Measurements from ENCODE around the gene GNAZ. TPM values are rescaled to one million over a fixed set of nuclear protein-coding genes. Genes with fewer than 3 reads are reported as not detected.
"Not testable (repeated sequence)": the region's sequence is repeated elsewhere in the genome, so short reads cannot be mapped to it uniquely, and the experiment has no call there.

GNAZ gene
- total RNA-seq, 1 donor, result 1.1 TPM

GRCh38 chr22:23129149-23129548 lies 58.8 kb downstream of the GNAZ start:
- no peak for DNase-seq (ENCODE audit: low read depth in 2 of 3, low spot score in 2 of 3)

DNA sequence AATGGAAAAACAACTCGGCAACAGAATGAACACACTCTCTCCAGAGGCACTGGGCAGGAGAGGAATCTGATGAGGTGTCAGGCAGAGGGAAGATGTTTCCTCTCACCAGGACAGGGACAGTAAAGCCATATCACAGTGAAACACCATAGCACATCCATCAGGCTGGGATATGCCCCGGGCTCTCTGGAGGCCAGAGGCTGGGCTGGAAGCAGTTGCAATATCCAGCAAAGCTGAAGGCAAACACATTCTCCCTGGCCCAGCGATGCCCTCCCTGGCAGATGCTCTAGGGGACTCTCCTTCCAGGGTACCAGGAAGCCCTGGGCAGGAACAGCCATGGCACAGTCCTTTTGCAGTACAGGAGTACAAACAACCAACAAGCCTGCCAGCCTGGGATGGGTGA lies 60.4 kb downstream of the GNAZ start:
- DNase-seq (ENCODE audit: low read depth in 2 of 3, low spot score in 2 of 3), result no peak

DNA sequence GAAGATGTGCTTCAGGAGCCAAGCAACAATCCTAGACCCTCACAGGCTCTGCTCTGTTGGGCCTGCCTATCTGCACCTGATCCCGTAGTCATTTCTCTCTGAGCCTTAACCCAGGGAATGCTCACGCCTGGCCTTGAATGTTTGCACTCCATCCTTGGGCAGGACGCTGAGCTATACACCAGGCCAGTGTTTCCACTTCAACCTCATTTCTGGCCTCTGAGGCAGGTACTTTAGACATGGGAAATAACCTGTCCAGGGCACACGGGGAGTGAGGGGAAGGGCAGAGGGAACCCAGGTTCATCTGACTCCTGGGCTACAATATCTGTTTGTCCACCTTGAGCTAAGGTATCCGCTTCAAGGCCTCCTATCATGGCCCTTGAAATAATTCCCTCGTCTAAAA lies 61.6 kb downstream of the GNAZ start:
- DNase-seq (ENCODE audit: low read depth in 2 of 3, low spot score in 2 of 3), result no peak

GRCh38 chr22:23132376-23133091 lies 62.2 kb downstream of the GNAZ start:
- no peak for DNase-seq (ENCODE audit: low read depth in 2 of 3, low spot score in 2 of 3)

DNA sequence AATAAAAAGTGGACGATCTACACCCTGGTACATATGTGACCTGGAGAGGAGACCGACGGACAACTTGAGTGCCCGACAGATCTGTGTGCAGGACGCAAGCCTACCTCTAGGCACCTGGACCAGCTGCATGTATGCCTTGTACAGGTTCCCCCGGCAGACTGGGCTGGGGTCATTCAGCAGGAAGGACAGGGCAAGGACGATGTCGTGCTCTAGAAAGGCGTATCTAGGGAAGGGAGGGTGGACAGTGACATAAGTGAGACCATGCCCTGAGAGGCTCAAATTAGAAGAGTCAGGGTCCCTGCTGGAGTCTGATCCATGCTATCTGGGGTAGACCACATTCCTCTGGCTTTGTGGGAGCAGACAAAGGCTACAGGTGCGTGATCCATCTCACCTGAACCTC lies 63.6 kb downstream of the GNAZ start:
- no peak for DNase-seq (ENCODE audit: low read depth in 2 of 3, low spot score in 2 of 3)

DNA sequence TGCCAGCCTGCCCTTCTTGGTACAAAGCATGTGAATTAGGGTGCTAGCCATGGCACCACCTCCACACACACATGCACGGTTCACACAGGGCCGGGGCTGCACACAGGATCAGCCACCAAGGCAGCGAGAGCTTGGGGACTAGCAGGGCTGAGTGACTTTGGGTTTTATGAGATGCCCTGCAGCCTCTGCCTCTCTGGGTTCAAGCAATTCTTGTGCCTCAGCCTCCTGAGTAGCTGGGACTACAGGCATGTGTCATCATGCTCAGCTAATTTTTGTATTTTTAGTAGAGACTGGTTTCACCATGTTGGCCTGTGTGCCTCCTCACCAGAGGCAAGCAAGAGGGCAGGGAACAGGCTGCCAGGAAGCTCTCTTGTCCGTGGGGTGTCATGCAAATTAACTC lies 66.7 kb downstream of the GNAZ start:
- DNase-seq (ENCODE audit: low read depth in 2 of 3, low spot score in 2 of 3), result not testable (repeated sequence)

- no peak for DNase-seq (ENCODE audit: low read depth in 2 of 3, low spot score in 2 of 3)
Measured at GRCh38 chr22:23137468-23137867, 67.1 kb downstream of the GNAZ start.

GRCh38 chr22:23137905-23138561 lies 67.7 kb downstream of the GNAZ start:
- peak in 2 of 3 donors; percentile 71 to 86 for DNase-seq (ENCODE audit: low read depth in 2 of 3, low spot score in 2 of 3)

DNA sequence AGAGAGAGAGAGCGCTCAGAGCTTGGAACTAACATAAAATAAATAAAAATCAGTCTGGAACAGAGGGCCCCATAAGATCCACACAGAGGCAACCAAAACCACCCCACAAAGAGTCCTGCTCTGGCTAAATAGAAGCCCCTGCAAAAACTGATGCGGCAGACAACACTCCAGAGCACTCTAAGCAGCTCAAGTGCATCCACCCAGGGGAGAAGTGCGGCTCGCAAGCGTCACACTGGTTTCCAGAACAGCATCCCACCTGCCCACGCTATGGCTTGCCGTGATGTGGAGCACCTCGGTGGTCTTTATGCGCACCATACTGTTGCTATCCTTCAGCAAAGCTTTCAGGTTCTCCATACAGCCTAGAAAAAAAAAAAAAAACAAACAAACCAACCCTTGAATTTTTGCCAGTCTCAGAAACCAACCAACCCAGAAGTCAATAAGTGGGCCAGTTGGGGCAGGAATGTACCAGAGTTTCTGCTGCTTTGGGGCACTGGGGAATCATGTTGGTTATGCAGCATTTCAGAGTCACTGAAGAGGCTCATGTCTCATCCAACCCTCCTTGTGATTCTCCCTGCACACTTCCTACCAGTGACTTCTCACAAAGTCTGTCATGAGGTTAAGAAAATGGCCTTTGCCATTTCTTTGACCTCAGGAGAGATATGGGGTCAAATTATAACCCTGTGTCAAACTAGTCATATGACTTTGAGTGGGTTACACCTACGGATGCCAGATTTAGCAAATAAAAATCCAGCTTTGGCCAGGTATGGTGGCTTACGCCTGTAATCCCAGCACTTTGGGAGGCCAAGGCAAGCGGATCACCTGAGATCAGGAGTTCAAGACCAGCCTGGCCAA lies 68.5 kb downstream of the GNAZ start:
- DNase-seq (ENCODE audit: low read depth in 2 of 3, low spot score in 2 of 3), result no peak

DNA sequence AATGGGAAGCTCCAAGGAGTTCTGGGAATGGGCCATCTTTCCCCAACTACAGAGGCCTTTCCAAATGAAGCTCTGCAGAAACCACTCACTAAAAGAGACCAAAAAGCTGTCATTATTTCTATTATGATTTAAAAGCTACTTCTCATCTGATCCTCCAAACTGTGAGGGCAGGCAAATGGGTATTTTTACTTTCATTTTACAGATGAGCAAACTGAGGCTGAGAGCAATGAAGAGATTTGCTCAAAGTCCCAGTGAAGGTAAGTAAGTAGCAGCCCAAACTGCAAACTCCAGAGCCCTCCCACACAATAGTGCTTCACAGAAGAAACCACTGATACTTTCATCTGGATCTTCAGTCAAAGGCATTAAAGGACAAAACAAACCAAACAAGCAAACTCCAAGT lies 70.1 kb downstream of the GNAZ start:
- no peak for DNase-seq (ENCODE audit: low read depth in 2 of 3, low spot score in 2 of 3)

DNA sequence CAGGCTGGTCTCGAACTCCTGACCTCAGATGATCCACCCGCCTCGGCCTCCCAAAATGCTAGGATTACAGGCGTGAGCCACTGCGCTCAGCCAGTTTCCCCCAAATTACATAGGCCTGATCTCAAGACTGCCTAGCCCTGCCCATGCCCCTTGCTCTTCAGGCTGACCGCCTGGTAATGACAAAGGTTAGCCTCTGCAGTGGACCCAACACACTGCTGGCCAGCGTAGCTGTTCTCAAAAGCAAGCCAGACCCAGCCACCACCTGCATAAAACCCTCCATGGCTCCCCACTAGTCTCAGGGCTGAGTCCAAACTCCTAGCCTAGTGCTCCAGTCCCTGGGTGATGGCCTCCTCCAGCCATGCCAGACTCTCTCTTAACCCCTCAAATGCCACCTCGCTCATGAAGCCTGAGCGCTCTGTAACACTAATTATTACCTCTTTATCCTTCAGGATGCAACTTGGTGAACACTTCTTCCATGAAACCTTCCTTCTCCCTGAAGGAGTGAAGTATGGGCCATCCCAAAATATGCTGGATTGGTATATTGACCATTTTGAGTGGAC lies 72.3 kb downstream of the GNAZ start:
- no peak for DNase-seq (ENCODE audit: low read depth in 2 of 3, low spot score in 2 of 3)

GRCh38 chr22:23143119-23143518 lies 72.8 kb downstream of the GNAZ start:
- no peak for DNase-seq (ENCODE audit: low read depth in 2 of 3, low spot score in 2 of 3)

DNA sequence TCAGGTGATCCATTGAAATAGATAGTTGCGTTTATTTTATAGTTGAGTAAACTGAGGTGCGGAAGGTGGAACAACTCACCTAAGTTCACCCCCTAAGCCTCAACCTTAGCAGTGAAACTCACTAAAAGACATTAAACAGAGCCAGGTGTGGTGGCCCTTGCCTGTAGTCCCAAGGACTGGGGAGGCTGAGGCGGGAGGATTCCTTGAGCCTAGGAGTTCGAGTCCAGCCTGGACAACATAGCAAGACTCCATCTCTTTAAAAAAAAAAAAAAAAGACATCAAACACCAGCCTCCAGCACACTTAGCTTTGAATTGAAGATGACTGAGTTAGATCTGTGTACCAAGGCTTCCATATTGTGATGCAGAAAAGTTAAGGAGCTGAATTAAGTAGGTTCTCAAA lies 74.1 kb downstream of the GNAZ start:
- DNase-seq (ENCODE audit: low read depth in 2 of 3, low spot score in 2 of 3), result no peak

GRCh38 chr22:23144932-23145877 lies 74.9 kb downstream of the GNAZ start, which contains the start of gene RAB36:
Gene RAB36 (plus strand): TSS chr22:23145477. CDS start chr22:23146617, 1,140 bp downstream.
- DNase-seq (ENCODE audit: low read depth in 2 of 3, low spot score in 2 of 3), result peak; percentile 89 to 95 (median 91)

DNA sequence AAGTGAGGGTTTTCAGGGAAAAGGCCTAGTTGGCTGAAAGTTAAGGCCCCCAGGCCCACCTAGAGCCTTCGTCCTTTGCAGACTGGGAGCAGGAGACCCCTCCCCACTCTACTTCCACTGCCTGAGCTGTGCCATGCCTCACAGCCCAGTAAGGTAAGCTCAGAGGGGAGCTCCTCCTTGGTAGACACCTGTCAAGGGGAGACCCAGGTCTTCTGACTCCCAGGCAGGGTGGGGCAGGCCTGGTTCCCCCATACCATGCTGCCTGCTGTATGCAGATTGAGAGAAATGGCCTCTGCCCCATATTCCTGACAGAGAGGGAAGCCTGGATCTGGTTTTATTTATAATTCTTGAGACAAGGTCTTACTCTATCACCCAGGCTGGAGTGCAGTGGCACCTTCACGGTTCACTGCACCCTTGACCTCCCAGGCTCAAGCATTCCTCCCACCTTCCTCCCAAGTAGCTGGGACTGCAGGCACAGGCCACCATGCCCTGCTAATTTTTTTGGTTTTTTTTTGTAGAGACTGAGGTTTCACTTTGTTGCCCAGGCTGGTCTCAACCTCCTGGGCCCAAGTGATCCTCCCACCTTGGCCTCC lies 75.7 kb downstream of the GNAZ start:
- no peak for DNase-seq (ENCODE audit: low read depth in 2 of 3, low spot score in 2 of 3)

DNA sequence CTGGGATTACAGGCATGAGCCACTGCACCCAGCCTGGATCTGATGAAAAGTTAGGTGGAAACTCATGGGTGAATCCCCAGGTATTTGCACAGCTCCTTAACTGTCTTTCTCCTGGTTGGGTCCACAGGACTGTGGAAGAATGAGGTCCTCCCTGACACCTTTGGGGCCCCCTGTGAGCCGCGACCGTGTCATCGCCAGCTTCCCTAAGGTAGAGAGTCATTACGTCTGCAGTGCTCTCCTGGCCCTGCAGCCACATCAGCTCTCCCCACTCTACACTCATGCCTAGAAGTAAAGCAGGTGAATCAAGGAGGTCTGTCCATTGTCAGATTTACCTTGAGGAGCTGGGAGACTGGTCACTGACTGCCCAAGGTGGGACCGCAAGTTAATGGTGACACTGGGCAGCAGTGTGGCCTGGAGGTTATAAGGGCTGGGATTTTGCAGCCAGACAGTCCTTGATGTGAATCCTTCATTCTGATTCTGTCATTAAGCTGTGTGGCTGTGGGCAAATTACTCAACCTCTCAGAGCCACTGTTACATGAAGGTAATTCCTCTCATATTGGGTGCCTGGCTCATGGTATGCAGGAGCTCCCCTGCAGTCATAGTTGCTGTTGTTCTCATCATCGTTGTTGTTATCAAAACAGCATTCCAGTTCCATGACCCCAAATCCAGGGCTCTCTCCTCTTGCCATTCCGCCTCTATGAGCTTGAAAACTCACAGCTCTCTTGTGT lies 76.3 kb downstream of the GNAZ start:
- no peak for DNase-seq (ENCODE audit: low read depth in 2 of 3, low spot score in 2 of 3)

DNA sequence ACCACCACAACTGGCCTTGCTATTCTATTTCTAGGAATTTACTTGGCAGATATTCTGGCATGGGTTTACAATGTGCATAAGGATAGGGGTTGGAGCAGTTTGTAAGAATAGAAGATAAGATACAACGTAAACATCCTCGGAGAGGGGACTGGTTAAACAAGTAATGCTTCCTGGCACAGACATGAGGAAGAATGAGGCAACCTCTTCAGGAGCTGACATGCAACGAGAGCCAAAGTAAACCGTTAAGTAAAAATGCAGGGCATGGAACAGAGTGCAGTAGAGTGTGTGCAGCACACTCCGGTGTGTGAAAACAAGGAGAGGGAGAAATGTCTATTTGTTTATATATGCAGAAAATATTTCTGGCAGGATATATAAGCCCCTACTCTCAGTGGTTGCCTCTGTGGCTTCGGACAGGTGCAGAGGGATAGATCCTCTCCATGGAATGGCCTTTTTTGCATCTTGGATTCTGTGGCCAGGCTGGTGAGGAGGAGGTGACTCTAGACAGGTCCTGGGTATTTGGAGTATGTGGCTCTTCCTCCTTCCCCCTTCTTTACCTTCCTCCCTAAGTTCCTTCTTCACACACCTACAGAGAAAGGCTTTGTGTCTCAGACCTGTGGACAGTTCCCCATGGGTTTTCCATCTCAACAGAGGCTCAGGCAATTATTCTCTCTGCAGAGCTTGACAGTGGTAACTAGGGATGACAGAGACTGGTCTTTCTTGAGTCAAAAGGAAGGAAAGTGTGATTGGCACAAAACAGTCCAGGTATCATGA lies 77.5 kb downstream of the GNAZ start:
- no peak for DNase-seq (ENCODE audit: low read depth in 2 of 3, low spot score in 2 of 3)

DNA sequence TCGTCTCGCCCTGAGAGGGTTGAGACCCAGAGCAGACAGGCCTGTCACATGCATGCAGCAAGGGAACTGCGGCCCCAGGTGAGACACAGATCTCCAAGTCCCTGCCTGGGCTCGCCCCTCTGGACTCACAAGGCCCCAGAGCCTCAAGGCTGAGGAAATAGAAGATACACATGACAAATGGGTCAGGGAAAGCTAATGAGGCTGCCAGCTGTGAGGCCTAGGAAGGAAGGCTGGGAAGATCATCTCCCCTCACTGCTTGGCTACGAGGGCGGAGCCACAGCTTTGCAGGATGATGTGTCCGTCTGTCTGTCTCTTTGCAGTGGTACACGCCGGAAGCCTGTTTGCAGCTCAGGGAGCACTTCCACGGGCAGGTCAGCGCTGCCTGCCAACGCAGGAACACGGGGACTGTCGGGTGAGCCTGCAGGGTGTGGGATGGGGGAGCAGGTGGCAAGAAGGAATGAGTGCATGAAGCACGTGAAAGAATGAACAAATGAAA lies 79.5 kb downstream of the GNAZ start:
- no peak for DNase-seq (ENCODE audit: low read depth in 2 of 3, low spot score in 2 of 3)
